ENCODE data around the gene BARX2. TPM values are rescaled to one million over a fixed set of nuclear protein-coding genes. Genes with fewer than 3 reads are reported as not detected.

The BARX2 gene
- polyA plus RNA-seq, 1 of the 3 experiments (the other 2 are of a cell fraction) = not detected

DNA sequence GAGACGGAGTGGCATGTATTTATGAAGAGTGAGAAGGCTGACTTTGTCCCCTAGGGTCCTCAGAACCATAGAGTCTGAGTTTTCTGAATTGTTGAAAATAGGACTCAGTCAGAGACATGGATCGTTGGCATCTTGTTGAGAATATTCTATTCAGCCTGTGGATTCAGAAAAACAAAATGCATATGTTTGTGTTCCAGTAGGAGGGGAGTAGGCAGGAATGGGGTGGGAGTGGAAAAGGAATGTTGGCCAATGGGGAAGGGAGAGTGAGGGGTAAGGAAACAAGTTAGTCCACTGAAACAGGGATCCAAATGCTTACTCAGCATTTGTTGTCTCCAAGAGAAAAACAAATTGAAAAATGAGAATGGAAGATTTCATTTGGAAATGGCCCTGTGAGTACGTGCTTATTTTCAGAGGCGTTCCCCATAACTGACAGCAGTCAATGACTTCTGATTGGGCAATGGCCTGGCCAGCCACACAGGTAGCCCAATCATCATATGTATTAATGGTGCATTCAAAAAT, 14.7 kb downstream of the BARX2 start:
- no peaks in the 10 kb centered on the region for H4K20me1 ChIP-seq (ENCODE audit: insufficient read depth)
- peaks cover 49% of the 10 kb centered on the region; the same call in 1 of the 2 replicates for H3K27me3 ChIP-seq (ENCODE audit: insufficient read depth)
- H3K9ac ChIP-seq = no peak overlapping the region
- H3K4me2 ChIP-seq = no peak overlapping the region
- POLR2A ChIA-PET = no interaction called here
- H3F3A ChIP-seq (replicated peaks; ENCODE audit: insufficient read depth) = no peaks in the 10 kb centered on the region
- H3K79me2 ChIP-seq (ENCODE audit: insufficient read depth) = no peaks in the 10 kb centered on the region
- DNase-seq = no peak
- no peak overlapping the region for H2AFZ ChIP-seq (ENCODE audit: low read depth)
- no peaks in the 10 kb centered on the region for H3K9me2 ChIP-seq
- no peaks in the 10 kb centered on the region for H3K36me3 ChIP-seq (replicated peaks in 1 of 2; ENCODE audit: control insufficient read depth in 1 of 2, insufficient read depth in 2 of 2, low read length in 1 of 2)
- TF ChIP-seq, protein P1, sequence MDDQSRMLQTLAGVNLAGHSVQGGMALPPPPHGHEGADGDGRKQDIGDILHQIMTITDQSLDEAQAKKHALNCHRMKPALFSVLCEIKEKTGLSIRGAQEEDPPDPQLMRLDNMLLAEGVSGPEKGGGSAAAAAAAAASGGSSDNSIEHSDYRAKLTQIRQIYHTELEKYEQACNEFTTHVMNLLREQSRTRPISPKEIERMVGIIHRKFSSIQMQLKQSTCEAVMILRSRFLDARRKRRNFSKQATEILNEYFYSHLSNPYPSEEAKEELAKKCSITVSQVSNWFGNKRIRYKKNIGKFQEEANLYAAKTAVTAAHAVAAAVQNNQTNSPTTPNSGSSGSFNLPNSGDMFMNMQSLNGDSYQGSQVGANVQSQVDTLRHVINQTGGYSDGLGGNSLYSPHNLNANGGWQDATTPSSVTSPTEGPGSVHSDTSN (IDR thresholded peaks at IDR 0.05) = no peak
- TF ChIP-seq, protein P2, sequence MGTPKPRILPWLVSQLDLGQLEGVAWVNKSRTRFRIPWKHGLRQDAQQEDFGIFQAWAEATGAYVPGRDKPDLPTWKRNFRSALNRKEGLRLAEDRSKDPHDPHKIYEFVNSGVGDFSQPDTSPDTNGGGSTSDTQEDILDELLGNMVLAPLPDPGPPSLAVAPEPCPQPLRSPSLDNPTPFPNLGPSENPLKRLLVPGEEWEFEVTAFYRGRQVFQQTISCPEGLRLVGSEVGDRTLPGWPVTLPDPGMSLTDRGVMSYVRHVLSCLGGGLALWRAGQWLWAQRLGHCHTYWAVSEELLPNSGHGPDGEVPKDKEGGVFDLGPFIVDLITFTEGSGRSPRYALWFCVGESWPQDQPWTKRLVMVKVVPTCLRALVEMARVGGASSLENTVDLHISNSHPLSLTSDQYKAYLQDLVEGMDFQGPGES (IDR thresholded peaks at IDR 0.05; ENCODE audit: low read depth, low read length) = no peak
- TF ChIP-seq TCF12 (IDR thresholded peaks at IDR 0.05) (no peak), RCOR1 (IDR thresholded peaks at IDR 0.05; ENCODE audit: low read length) (no peak), SIN3A (IDR thresholded peaks at IDR 0.05; ENCODE audit: borderline replicate concordance, low read depth, low read length) (no peak), NFIC (IDR thresholded peaks at IDR 0.05; ENCODE audit: borderline replicate concordance) (no peak), TAF1 (IDR thresholded peaks at IDR 0.05; ENCODE audit: borderline replicate concordance, low read depth, low read length) (no peak)
- TF ChIP-seq, protein P3, sequence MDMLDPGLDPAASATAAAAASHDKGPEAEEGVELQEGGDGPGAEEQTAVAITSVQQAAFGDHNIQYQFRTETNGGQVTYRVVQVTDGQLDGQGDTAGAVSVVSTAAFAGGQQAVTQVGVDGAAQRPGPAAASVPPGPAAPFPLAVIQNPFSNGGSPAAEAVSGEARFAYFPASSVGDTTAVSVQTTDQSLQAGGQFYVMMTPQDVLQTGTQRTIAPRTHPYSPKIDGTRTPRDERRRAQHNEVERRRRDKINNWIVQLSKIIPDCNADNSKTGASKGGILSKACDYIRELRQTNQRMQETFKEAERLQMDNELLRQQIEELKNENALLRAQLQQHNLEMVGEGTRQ (IDR thresholded peaks at IDR 0.05; ENCODE audit: borderline replicate concordance, low read depth, low read length) = no peak
- no peak overlapping the region for H3K4me3 ChIP-seq (ENCODE audit: low read depth in 2 of 2, low read length in 1 of 2)
- CTCF ChIA-PET = no interaction called here
- peaks cover 0 to 6% of the 10 kb centered on the region in 2 experiments; a peak in 1 of 4 replicates for H3K4me1 ChIP-seq (ENCODE audit: control insufficient read depth in 1 of 2, insufficient read depth in 2 of 2, low read depth in 1 of 2, low read length in 1 of 2)
- no peak overlapping the region for H3K27ac ChIP-seq (ENCODE audit: low read depth in 2 of 2, low read length in 1 of 2)
- 8% methylated on average over 4 of the region's 4 CpGs for WGBS (ENCODE audit: low lambda C conversion rate)
- no peaks in the 10 kb centered on the region for H3K9me3 ChIP-seq

DNA sequence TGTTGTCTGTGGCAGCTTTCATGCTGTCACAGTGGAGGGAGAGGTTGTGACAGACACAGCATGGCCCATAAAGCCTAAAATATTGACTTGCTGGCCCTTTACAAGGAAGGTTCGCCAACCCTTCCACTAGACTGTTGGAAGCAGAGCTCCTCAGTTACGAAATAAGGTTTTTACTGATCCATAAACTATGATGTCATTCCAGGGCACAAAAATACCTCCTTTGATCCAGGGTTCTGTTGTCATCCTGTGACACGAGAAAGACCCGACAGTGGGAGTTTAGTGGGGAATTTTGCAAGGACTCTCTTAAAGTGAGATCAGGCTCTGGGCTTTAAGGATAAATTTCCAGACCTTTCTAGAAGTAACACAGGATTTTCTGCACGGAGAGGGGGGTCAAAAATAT, 15.7 kb downstream of the BARX2 start:
- H3K9me2 ChIP-seq = no peaks in the 10 kb centered on the region
- H3F3A ChIP-seq (replicated peaks; ENCODE audit: insufficient read depth) = no peaks in the 10 kb centered on the region
- H2AFZ ChIP-seq (ENCODE audit: low read depth) = no peak overlapping the region
- ChIA-PET POLR2A (no interaction called here), CTCF (no interaction called here)
- WGBS (ENCODE audit: low lambda C conversion rate) = 17% methylated on average over 5 of the region's 5 CpGs
- no peak overlapping the region for H3K27ac ChIP-seq (ENCODE audit: low read depth in 2 of 2, low read length in 1 of 2)
- H3K4me2 ChIP-seq = no peak overlapping the region
- no peaks in the 10 kb centered on the region for H3K36me3 ChIP-seq (replicated peaks in 1 of 2; ENCODE audit: control insufficient read depth in 1 of 2, insufficient read depth in 2 of 2, low read length in 1 of 2)
- H3K9ac ChIP-seq = no peak overlapping the region
- TF ChIP-seq, protein P4, sequence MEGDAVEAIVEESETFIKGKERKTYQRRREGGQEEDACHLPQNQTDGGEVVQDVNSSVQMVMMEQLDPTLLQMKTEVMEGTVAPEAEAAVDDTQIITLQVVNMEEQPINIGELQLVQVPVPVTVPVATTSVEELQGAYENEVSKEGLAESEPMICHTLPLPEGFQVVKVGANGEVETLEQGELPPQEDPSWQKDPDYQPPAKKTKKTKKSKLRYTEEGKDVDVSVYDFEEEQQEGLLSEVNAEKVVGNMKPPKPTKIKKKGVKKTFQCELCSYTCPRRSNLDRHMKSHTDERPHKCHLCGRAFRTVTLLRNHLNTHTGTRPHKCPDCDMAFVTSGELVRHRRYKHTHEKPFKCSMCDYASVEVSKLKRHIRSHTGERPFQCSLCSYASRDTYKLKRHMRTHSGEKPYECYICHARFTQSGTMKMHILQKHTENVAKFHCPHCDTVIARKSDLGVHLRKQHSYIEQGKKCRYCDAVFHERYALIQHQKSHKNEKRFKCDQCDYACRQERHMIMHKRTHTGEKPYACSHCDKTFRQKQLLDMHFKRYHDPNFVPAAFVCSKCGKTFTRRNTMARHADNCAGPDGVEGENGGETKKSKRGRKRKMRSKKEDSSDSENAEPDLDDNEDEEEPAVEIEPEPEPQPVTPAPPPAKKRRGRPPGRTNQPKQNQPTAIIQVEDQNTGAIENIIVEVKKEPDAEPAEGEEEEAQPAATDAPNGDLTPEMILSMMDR (IDR thresholded peaks at IDR 0.05) = no peak
- no peak for TF ChIP-seq MEF2A (IDR thresholded peaks at IDR 0.05; ENCODE audit: borderline replicate concordance, low read depth)
- no peaks in the 10 kb centered on the region for H3K79me2 ChIP-seq (ENCODE audit: insufficient read depth)
- DNase-seq = no peak
- H3K9me3 ChIP-seq = no peaks in the 10 kb centered on the region
- H4K20me1 ChIP-seq (ENCODE audit: insufficient read depth) = no peaks in the 10 kb centered on the region
- H3K4me3 ChIP-seq (ENCODE audit: low read depth in 2 of 2, low read length in 1 of 2) = no peak overlapping the region
- H3K4me1 ChIP-seq (ENCODE audit: control insufficient read depth in 1 of 2, insufficient read depth in 2 of 2, low read depth in 1 of 2, low read length in 1 of 2) = no peaks in the 10 kb centered on the region; a peak in 1 of 4 replicates
- H3K27me3 ChIP-seq (ENCODE audit: insufficient read depth) = peaks cover 59% of the 10 kb centered on the region; the same call in 1 of the 2 replicates
